ENCODE data around the gene SRD5A2.
A peak's percentile ranks its signal among the peaks of the same experiment; 100 is the strongest.
"Not testable (repeated sequence)": the region's sequence is repeated elsewhere in the genome, so short reads cannot be mapped to it uniquely, and the experiment has no call there.

Gene SRD5A2

DNA sequence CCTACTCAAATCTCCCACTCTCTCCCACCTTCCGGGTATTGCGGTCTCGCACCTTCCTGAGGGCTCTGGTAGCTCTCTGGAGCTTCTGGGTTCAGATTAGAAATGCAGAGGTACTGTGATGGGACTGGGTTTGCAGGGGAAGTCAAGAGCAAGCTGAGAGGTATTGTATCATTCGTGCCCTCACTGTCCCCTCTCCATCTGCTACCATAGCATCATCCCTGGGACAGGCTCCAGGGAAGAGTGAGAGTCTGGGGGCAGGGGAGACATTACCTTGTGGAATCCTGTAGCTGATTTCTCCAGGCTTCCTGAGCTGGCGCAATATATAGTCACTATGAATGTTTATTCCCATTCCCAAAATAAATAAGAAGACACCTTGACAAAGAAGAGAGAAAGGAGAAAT, 49.6 kb downstream of the SRD5A2 start:
- DNase-seq, result no peak

DNA sequence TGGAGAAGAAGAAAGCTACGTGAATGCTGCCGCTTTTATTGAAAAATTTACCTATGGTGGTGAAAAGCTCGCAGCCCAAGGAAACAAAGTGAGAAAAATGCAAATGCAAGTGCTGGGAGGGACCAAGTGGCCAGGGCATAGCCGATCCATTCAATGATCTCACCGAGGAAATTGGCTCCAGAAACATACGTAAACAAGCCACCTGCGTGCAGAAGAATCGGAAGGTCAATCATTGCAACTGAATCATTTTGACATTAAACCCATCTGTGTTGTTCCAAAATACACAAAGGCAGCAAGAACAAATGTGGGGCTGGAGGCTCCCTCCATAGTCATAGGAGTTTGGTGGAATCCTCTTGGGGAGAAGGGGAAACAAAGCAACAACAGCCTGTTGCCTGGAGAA, 51.5 kb downstream of the SRD5A2 start:
- DNase-seq, result no peak

DNA sequence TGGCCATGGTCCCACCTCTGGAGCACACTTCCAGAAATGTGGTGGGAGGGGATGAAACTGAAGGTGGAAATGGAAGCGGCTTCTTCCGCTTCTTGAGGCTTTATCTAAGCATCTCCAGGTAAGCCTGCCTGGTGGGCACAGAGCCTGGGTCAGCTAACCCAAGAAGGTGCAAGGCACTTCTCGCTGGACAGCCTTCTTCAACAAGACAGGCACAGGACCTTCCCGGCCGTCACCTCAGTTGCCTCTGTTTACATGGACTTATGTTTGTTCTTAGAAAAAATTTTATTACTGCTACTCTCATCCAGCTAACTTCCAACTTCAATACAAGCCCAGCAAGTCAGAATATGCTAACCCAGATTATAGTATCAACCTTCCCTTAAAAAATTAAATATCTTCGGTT, 51.9 kb downstream of the SRD5A2 start:
- no peak for DNase-seq

DNA sequence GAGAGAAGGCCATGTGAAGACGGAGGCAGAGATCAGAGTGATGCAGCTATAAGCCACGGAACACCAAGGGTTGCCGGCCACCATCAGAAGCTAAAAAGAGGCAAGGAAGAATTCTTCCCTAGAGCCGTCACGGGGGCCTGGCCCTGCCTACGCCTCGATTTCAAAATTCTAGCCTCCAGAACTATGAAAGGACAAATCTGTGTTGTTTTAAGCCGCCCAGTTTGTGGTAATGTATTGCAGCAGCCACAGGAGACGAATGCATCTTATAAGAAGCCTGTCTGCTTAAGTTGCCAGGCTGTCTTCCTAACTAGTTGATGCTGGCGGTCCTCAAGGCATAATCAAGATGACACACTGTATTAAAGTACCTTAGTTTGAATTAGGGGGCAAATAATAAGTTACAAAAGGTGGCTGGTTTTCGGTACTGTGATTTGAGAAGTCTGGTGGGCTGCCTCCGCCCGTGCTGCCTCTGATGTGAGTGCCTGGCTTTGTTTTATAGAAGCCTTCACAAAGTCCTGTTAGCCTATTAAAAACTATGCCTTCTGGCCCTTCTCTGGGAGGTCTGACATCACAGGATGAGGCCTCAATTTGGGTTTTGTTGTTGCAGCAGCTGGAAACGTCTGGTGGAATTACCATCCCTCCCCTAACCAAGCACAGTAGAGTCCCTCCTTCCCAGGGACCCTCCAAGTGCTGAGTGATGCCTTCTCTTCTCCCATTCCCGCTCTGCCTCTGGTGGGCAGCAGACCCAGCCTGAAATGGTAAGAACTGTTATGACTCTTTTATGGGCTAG, 53.6 kb downstream of the SRD5A2 start:
- no peak for DNase-seq

DNA sequence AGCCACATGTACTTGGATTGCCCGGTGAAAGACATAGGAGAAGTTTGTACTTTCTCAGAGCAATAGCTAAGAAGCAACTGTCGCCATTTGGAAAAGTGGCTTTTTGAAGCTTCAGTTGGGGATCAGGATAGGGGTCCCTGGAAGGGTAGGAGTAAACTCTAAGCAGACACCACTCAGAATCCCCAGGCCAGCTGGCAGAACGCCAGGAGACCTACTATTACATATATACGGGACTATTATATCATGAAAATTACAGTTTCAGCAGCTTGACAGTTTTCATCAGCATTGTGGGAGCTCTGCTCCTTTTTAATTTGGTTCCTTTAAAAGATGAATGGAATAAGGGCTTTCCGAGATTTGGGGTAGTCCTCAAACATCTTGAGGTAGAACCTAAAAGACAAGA, 54.9 kb downstream of the SRD5A2 start:
- no peak for DNase-seq

DNA sequence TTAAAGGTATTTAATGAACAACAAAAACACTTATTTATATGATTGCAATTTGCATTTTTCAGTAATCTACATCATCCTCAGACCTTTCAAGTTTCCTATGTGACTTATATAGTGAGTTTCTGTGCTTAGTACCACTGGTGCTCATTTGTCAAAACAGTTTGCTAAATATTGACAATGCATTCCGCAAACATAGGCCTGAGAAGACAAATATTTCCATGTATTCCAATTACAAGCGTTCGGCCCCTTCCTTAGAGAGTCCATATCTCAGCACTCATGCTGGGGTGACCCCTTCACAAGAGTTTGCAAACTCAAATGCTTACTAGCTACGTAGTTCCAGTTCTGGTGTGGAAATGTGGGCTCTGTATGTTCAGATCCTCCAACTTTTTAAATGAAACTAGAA, 56.1 kb downstream of the SRD5A2 start:
- no peak for DNase-seq

DNA sequence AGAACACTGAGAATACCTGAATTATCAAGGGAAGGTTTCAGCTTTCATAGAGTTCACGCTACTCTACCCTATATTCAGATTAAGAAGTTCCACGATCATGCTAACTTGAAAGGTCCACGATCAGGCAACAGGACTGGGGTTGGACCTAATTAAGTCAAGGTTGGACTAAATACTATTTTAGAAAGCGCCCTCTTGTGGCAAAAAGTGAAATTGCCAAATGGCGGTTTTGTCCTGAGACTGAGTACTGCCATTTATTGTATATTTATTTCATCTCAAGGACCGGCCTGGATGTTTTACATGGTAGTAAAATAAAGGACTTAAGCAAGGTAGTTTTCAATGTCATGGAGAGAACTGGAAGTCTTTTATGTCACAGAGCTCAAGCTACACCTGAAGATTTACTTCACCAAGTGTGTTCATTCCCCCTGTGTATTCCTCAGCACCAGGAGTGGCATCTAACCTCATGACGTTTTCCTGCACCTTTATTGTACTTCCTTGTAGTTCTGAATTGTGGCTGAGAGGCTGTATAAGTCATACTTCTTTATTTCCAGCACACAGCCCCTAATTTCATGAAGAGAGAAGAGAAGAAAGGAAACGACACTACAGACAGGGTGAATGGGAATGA, 56.8 kb downstream of the SRD5A2 start:
- DNase-seq, result peak; percentile 18 to 25

DNA sequence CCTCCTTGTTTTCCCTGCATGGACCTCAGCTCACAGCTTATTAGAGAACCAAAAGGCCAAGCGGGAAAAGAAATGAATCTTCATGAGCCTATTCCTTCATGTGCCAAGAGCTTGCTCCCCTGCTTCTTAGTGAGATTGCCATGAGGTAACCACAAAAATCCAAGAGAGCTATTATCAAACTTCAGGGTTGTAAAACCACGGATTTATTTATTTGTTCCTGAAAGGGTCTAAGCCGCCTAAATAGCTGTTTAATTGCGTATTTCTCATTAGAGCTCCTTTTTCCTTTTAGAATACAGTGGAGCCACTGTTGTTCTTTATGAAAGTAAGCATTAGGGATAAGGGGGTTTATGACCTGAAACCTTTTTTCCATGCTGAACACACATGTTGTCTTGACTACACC, 58.0 kb downstream of the SRD5A2 start:
- DNase-seq, result no peak

DNA sequence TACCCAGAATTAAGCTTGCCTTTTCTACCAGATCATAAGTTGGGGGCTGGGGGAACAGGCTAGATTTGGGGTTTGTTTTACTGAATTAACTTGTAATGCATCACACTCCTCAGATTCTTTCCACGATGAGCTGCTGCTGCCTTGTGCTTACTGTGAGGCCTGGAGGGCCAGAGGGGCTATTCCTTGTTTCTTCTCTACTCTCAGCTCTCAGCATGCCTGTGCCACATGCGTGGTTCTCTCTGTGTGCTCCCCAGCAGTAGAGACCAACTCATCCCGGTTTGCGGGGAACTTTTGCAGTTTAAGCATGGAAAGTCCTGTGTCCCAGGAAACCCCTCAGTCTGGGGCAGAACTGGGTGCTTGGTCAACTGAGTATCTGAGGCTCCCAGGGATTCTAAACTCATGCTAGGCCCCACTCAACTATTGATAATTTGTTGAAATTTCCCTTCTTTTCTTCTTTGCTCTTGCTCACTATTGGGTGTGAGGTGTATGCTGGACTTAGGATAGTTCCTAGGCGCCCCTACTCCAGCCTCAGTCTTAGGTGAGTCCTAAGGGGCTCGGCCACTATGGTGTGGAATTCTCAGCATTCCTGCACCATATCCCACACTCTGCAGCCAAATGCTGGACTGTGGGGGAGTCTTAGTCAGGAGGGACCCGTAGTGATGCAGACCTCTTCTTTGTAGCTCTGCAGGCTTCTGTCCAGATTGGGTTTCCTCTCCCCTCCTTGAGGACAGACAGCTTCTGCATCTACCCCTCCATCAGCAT, 63.1 kb downstream of the SRD5A2 start:
- DNase-seq, result no peak

DNA sequence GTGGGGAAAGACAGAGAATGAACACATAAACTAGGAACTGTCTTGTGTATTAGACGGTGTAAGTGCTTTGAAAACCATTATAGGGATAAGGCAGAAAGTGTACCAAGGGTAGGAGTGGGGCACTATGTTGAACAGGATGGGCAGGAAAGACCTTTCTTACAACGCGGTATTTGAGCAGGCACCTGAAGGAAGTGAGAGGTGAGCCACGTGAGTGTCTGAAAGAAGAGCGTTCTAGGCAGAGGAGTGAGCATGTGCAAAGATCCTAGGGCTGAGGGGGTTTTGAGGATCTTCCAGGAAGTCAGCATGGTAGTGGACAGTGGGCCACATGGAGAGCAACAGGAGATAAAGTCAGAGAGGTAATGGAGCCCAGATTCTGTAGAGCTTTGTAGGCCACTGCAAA, 65.2 kb downstream of the SRD5A2 start:
- no peak for DNase-seq

DNA sequence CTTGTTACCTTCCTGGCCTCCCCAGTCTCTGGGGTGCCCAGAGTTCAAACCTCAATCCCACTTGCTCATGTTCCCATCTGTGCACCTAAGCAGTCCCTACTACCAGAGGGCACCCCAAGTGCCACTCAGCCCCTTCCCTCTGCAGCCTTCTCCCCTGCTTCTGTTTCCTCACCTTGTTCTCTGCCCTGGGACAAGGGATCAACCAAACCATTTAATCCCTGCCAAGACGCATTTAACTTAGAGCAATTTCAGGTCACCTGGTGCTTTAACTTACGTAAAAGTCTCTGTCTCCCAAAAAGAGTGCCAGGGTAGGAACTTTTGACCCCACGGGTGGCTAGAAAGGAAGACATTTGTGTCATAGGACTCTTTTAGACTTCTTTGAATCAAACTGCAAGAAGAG, 67.2 kb downstream of the SRD5A2 start:
- no peak for DNase-seq

DNA sequence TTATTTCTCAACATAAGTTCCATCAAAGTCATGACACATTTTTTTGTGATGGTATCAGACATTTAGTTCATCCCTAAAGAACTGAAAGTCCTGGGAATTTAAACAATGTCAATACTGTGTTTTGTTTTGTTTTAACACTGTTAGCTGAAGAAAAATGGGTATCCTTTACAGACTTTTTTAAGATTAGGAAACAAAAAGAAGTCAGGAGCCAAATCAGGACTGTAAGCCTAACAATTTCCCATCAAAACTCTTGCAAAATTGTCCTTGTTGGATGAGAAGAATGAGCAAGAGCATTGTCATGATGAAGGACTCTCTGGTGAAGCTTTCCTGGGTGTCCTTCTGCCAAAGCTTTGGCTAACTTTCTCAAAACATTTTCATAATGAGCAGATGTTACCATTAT, 69.4 kb downstream of the SRD5A2 start:
- no peak for DNase-seq

DNA sequence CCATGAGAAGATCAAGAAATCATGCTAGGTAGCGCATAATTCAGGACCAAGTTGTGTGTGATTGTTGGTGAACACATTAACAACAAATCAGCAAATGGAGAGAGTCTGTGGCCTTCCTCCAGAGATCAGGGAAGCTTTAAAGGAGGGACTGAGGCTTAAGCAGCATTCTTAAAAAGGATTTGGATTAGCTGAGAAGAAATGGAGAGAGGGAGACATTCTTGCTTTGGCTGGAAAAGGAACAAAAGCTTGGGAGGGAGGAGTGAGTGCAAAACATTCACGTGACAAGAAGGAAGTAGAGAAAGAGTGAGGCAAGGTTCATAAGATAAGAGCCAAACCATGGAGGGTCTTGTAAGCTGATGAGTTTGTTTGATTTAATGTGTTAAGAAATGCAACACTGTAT, 75.6 kb downstream of the SRD5A2 start:
- no peak for DNase-seq

DNA sequence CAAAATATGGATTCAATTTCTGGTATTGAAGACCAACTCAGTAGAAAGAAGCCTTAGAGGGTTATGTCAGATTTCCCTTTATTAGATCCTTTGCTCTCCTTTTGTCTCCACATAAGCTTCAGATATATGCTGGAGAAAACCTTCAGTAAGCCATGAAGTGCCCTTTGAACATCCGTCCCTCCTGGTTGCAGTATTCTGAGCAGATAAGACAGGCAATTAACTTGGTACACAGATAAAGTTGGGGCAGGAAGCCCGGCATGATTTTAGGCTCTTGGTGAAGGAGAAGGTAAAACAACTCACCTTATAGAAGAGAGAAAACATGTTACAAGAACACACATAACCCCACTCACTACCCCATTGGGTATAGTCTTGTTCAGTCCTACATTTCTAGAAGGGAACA, 76.4 kb downstream of the SRD5A2 start:
- DNase-seq, result no peak

DNA sequence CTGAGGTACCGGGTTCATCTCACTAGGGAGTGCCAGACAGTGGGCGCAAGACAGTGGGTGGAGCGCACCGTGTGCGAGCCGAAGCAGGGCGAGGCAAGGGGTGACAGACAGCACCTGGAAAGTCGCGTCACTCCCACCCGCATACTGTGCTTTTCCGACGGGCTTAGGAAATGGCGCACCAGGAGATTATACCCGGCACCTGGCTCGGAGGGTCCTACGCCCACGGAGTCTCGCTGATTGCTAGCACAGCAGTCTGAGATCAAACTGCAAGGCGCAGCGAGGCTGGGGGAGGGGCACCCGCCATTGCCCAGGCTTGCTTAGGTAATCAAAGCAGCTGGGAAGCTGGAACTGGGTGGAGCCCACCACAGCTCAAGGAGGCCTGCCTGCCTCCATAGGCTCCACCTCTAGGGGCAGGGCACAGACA, 84.3 kb downstream of the SRD5A2 start:
- DNase-seq, result not testable (repeated sequence)

DNA sequence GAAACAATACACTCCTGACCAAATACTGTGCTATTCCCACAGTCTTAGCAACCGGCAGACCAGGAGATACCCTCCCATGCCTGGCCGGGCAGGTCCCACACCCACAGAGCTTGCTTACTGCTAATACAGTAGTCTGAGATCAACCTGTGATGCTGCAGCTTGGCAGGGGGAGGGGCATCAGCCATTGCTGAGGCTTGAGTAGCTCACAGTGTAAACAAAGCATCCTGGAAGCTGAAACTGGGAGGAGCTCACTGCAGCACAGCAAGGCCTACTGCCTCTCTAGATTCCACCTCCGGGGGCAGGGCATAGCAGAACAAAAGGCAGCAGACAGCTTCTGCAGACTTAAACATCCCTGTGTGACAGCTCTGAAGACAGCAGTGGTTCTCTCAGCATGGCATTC, 91.4 kb downstream of the SRD5A2 start:
- DNase-seq, result not testable (repeated sequence)

DNA sequence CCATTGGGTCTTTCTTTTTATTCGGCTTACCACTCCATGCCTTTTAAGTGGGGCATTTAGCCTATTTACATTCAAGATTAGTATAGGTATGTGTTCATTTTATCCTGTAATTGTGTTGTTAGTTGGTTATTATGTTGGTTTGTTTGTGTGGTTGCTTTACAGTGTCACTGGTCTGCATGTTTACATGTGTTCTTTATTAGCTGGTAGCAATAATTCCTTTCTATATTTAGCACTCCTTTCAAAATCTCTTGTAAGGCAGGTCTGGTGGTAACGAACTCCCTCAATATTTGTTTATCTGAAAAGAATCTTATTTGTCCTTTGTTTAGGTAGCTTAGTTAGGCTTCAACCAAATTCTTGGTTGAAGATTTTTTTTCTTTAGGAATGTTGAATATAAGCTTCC, 97.5 kb downstream of the SRD5A2 start:
- DNase-seq, result no peak

DNA sequence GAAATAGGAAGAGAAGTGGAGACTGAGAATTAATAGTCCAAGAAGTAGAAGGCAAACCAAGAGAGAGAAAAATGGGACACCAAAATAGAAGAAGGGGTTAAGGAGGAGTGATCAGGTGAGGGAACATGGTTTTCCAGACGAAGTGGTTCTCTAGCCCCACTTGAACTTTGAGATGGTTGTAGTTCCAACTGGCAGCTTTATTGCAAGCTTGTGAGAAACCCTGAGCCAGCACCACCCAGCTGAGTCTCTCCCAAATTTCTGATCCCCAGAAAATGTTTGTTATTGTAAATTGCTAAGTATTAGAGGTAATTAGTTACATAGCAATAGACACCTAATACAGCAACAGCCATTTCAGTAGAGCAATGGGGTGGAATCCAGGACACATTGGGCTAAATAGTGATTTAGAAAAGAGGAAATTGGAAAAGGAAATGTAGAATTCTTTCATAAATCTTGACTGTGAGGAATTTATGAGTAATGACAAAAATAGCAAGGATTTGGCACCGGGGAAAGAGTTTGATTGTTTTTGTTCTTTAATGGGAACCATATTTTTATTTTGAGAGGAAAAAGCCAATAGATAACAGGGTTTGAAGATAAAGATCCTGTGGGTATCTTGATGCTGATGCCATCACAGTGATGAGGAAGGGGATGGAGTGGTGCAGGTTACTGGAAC, 104.1 kb downstream of the SRD5A2 start:
- no peak for DNase-seq

DNA sequence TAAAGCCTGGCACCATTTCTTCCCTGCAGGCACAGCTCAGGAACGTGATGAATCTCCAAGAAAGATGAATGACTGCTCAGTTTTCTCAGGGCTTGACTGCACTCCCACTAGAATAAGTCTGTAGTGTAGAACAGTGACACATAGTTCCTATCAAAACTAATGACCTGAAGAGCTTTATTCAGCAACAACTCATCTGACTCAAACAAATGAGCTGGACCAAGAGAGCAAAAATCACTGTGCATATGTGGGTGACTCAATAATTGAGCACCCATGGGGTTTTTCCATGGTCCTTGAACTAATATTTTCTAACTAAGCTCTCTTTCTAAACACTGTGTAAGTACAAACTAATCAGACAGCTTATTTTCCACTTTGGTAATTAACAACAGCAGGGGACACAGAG, 105.0 kb downstream of the SRD5A2 start:
- DNase-seq, result no peak

DNA sequence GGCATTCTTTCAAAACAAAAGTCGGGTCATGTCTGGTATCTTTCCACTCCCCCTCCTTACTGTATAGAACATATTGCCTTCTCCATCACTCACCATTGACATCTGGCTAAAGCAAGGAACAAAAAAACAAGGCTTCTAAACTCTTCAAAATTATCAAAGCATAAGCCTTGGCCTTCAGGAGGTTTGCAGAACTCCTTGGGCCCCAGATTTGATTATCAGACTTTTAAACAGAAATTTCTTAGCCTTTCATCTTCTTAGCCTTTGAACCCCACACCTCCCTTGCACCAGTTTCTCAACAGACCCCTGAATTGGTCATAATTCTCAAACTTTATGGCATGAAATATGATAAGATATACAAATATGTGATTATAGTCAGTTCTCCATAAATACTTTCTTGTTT, 106.4 kb downstream of the SRD5A2 start:
- DNase-seq, result no peak
